Activated effector memory CD4-positive, alpha-beta T cell treated with anti-CD3 and anti-CD28 coated beads, Interleukin-2, amount 50 U/mL, for 16 hours (primary cell): ENCODE data around the gene ZNF326.

Experiments used
- DNase-seq: peaks from one replicate; pipeline ENCODE4 v3.0.0-alpha.2; 2020

The ZNF326 gene

GRCh38 chr1:89994805-89995597, at the start of gene ZNF326:
Gene ZNF326 (plus strand): TSS chr1:89995110. CDS start chr1:89995258, 148 bp downstream.
- peak; percentile 98 for DNase-seq

GRCh38 chr1:89945852-89946476, 48.9 kb upstream of the ZNF326 start:
- DNase-seq = no peak

- DNase-seq = no peak
These were observed 48.4 kb upstream of the ZNF326 start for GRCh38 chr1:89946532-89946931.

- no peak for DNase-seq
These were observed 46.1 kb upstream of the ZNF326 start for GRCh38 chr1:89948722-89949345.

- DNase-seq = no peak
These were observed 44.8 kb upstream of the ZNF326 start for GRCh38 chr1:89949991-89950624.

GRCh38 chr1:89950703-89951102, 44.2 kb upstream of the ZNF326 start:
- DNase-seq = no peak

- no peak for DNase-seq
These were observed 42.9 kb upstream of the ZNF326 start for GRCh38 chr1:89951766-89952604.

GRCh38 chr1:89952605-89953130, 42.2 kb upstream of the ZNF326 start:
- no peak for DNase-seq

GRCh38 chr1:89953131-89953626, 41.7 kb upstream of the ZNF326 start:
- DNase-seq = peak; percentile 70

- DNase-seq = no peak
These were observed 41.0 kb upstream of the ZNF326 start for GRCh38 chr1:89953929-89954328.

GRCh38 chr1:89954401-89954800, 40.5 kb upstream of the ZNF326 start:
- DNase-seq = no peak

- no peak for DNase-seq
These were observed 39.4 kb upstream of the ZNF326 start for GRCh38 chr1:89955311-89956205.

- no peak for DNase-seq
These were observed 37.8 kb upstream of the ZNF326 start for GRCh38 chr1:89957107-89957506.

- no peak for DNase-seq
These were observed 35.9 kb upstream of the ZNF326 start for GRCh38 chr1:89958851-89959654.

GRCh38 chr1:89959719-89960118, 35.2 kb upstream of the ZNF326 start:
- no peak for DNase-seq

- DNase-seq = no peak
These were observed 32.7 kb upstream of the ZNF326 start for GRCh38 chr1:89962024-89962741.

- DNase-seq = no peak
These were observed 32.2 kb upstream of the ZNF326 start for GRCh38 chr1:89962742-89963075.

- no peak for DNase-seq
These were observed 29.6 kb upstream of the ZNF326 start for GRCh38 chr1:89965193-89965768.

- no peak for DNase-seq
These were observed 28.3 kb upstream of the ZNF326 start for GRCh38 chr1:89966656-89967055.
